Natural killer cell (primary cell): ENCODE measurements around the gene FGD4. TPM values are rescaled to one million over a fixed set of nuclear protein-coding genes. Genes with fewer than 3 reads are reported as not detected.

ENCODE experiments used
- ATAC-seq, 3 donors: fragments of 150-1000 bp in 2 of 3; fragments of 200-7000 bp in 1 of 3; cut with Tn5 transposase; 1 replicate in 1 of 3; 2 replicates in 2 of 3; pipeline ENCODE4 v1.10.0; 2021; ENCODE audit warnings: mild to moderate bottlenecking in 2 of 3, moderate library complexity in 2 of 3
- DNase-seq, 2 donors: peaks; one replicate each; pipeline versions ENCODE4 v3.0.0 to v3.0.0-alpha.2; 2013 to 2021; ENCODE audit warnings: mixed read lengths in 1 of 2
- H3K27ac ChIP-seq: one replicate; pipeline ENCODE4 v1.5.1; 2013; ENCODE audit warnings: mild to moderate bottlenecking, low read length
- H3K27me3 ChIP-seq: one replicate; pipeline ENCODE4 v1.6.1; 2013; ENCODE audit warnings: low read length; ENCODE audit not compliant: control insufficient read depth, insufficient read depth
- H3K36me3 ChIP-seq: one replicate; pipeline ENCODE4 v1.6.1; 2013; ENCODE audit warnings: low read length; ENCODE audit not compliant: control insufficient read depth, insufficient read depth
- H3K4me1 ChIP-seq: one replicate; pipeline ENCODE4 v1.6.1; 2013; ENCODE audit warnings: low read length; ENCODE audit not compliant: control insufficient read depth, insufficient read depth
- H3K4me3 ChIP-seq: one replicate; pipeline ENCODE4 v1.5.1; 2013; ENCODE audit warnings: low read length
- H3K9me3 ChIP-seq: one replicate; pipeline ENCODE4 v1.6.1; 2013; ENCODE audit warnings: low read length; ENCODE audit not compliant: control insufficient read depth, insufficient read depth
- H3K27ac Mint-ChIP-seq, 2 donors: one replicate each; pipeline ENCODE4 v1.8.0; 2022; ENCODE audit warnings: mild to moderate bottlenecking in 2 of 2, mixed read lengths in 2 of 2, moderate library complexity in 1 of 2
- H3K27me3 Mint-ChIP-seq, 2 donors: one replicate each; pipeline ENCODE4 v1.8.0; 2022; ENCODE audit warnings: low read depth in 2 of 2, mixed read lengths in 2 of 2
- H3K36me3 Mint-ChIP-seq: one replicate; pipeline ENCODE4 v1.8.0; 2022; ENCODE audit warnings: mixed read lengths
- H3K4me1 Mint-ChIP-seq, 2 donors: one replicate each; pipeline ENCODE4 v1.8.0; 2022; ENCODE audit warnings: mixed read lengths in 2 of 2
- H3K4me3 Mint-ChIP-seq: one replicate; pipeline ENCODE4 v1.8.0; 2022; ENCODE audit warnings: mild to moderate bottlenecking, moderate library complexity, mixed read lengths
- H3K9me3 Mint-ChIP-seq, 2 donors: one replicate each; pipeline ENCODE4 v1.8.0; 2022; ENCODE audit warnings: mixed read lengths in 2 of 2
- WGBS: methylation state at CpG from one replicate; pipeline ENCODE4 v1.1.7; 2013; ENCODE audit warnings: missing lambda C conversion rate; ENCODE audit not compliant: insufficient coverage; 5-methylcytosine and 5-hydroxymethylcytosine counted together
- intact Hi-C: fragments of 100-400 bp; cut with micrococcal nuclease; formaldehyde crosslinking; loops from one replicate; pipeline ENCODE4 v1.14.2; 2022
- total RNA-seq, 4 donors: library from RNA; stranded (reverse); fragments of 120-200 nt in 1 of 4; gene quantifications; one replicate each; pipeline versions ENCODE4 v1.2.3 to v1.2.4, GENCODE V29; 2013 to 2022
- TF ChIP-seq, protein P1 (sequence below): fragments of 200-600 bp; IDR thresholded peaks from one replicate; pipeline ENCODE4 v1.8.0; 2022; ENCODE audit warnings: antibody characterized with exemption

FGD4 gene
- total RNA-seq, 3 donors from 2014 or later (not counting 1 experiment from before 2014, with no cell fraction given), result 0.68 to 3.5 (median 2.1) TPM

DNA sequence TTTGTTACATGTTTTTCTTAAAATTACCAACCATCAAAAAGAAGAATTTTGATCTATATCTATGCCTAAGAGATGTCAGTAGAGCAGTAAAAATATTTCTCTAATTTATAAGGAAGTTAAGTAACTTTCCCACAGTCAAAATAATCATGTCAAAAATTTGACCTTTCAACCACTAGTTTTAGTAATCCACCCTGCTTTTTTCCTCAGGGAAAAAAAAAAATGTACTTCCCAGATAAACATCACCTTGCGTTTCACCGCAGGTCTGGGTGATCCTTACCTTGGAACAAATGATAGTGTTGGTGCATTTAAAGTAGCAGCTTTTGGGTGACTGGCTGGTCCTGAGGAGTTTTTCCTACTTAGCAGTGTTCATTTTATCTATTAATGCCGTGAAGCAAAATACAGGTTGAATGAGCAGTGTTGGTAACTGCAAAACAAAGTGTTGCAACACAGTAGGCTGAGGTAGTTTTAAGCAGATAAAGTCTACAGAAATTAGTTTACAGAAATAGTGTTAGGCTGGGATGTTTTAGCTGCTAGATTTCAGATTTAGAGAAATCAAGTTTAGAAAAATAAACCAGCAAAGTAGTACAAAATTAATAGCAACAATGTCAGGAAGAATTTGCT lies 142.5 kb downstream of the FGD4 start:
- Mint-ChIP-seq H3K9me3 (no peaks in the 10 kb centered on the region), H3K27ac (no peak overlapping the region), H3K4me3 (no peak overlapping the region), H3K27me3 (no peaks in the 10 kb centered on the region), H3K4me1 (no peaks in the 10 kb centered on the region), H3K36me3 (no peaks in the 10 kb centered on the region)
- WGBS, result 96% methylated on average over 3 of the region's 3 CpGs
- Histone ChIP-seq H3K36me3 (no peaks in the 10 kb centered on the region), H3K27ac (no peak overlapping the region), H3K9me3 (no peaks in the 10 kb centered on the region), H3K4me1 (peaks cover 4% of the 10 kb centered on the region), H3K4me3 (no peak overlapping the region), H3K27me3 (no peaks in the 10 kb centered on the region)
- ATAC-seq (no peak), DNase-seq (no peak)
- intact Hi-C loops, result no loop called here
- TF ChIP-seq, protein P1, sequence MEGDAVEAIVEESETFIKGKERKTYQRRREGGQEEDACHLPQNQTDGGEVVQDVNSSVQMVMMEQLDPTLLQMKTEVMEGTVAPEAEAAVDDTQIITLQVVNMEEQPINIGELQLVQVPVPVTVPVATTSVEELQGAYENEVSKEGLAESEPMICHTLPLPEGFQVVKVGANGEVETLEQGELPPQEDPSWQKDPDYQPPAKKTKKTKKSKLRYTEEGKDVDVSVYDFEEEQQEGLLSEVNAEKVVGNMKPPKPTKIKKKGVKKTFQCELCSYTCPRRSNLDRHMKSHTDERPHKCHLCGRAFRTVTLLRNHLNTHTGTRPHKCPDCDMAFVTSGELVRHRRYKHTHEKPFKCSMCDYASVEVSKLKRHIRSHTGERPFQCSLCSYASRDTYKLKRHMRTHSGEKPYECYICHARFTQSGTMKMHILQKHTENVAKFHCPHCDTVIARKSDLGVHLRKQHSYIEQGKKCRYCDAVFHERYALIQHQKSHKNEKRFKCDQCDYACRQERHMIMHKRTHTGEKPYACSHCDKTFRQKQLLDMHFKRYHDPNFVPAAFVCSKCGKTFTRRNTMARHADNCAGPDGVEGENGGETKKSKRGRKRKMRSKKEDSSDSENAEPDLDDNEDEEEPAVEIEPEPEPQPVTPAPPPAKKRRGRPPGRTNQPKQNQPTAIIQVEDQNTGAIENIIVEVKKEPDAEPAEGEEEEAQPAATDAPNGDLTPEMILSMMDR, result no peak

DNA sequence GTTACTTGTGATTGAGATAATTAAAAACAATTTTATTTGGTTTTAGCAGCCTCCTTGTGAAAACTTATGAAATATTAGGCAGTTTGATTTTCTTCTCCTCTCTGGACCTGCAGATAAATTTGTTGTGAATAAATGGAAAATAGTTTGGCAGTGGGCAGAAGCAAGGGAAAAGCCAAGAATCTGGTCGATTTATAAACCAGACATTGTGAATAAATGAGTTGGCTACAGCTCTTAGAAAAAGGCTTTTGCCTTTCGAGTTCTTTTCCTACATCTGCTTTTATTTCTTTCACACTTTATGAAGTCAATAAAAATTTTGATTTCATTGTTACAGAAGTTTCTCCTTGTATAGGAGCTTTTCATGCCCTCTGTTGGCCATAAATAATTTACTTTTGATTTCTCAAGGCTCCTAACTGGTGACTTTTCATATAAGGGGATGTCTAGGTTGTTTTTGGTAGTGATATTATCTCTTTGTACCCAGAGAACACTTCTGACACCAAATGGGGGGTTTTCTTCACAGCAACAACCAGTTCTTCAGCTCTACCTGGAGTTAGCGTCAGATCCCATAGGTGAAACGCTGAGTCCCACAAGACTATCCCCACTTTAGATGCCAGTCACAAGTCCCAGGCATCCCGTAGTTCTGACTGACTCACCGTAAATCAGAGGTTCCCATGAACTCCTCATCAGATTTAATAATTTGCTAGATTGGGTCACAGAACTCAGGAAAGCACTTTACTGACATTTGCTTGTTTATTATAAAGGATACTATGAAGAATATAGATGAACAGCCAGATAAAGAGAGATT lies 143.3 kb downstream of the FGD4 start:
- no peaks in the 10 kb centered on the region for H3K9me3 ChIP-seq
- H3K27ac ChIP-seq, result no peak overlapping the region
- H3K36me3 Mint-ChIP-seq, result no peaks in the 10 kb centered on the region
- TF ChIP-seq, protein P1, result no peak
- peaks cover 4% of the 10 kb centered on the region for H3K4me1 ChIP-seq
- DNase-seq (no peak), ATAC-seq (no peak)
- no peak overlapping the region for H3K4me3 ChIP-seq
- WGBS, result 87% methylated on average over 6 of the region's 6 CpGs
- no peaks in the 10 kb centered on the region for H3K27me3 ChIP-seq
- H3K36me3 ChIP-seq, result no peaks in the 10 kb centered on the region
- no peaks in the 10 kb centered on the region for H3K4me1 Mint-ChIP-seq
- H3K9me3 Mint-ChIP-seq, result no peaks in the 10 kb centered on the region
- intact Hi-C loops, result no loop called here
- no peak overlapping the region for H3K4me3 Mint-ChIP-seq
- no peaks in the 10 kb centered on the region for H3K27me3 Mint-ChIP-seq
- no peak overlapping the region for H3K27ac Mint-ChIP-seq

DNA sequence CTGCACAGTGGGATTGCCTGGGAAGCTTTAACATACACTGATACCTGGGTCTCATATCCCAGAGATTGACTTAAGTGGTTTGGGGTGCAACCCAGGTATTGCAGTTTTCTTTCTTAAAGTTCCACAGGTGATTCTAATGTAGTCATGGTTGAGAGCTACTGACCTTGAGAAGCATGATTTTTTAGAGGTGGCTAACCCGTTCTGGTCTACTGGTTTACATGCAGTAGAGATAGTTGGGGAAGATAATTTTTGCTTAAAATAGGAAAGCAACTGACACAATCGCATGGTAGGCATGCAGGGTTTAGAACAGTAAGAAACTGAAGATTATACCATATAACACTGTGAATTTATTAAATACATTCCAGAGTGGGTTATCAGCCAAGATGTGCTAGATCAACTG lies 145.5 kb downstream of the FGD4 start:
- ATAC-seq (no peak), DNase-seq (no peak)
- H3K36me3 ChIP-seq, result no peaks in the 10 kb centered on the region
- Mint-ChIP-seq H3K4me1 (no peaks in the 10 kb centered on the region), H3K27me3 (no peaks in the 10 kb centered on the region), H3K27ac (no peak overlapping the region), H3K36me3 (no peaks in the 10 kb centered on the region), H3K9me3 (no peaks in the 10 kb centered on the region), H3K4me3 (no peak overlapping the region)
- intact Hi-C loops, result no loop called here
- H3K4me3 ChIP-seq, result no peak overlapping the region
- H3K27ac ChIP-seq, result no peak overlapping the region
- H3K27me3 ChIP-seq, result no peaks in the 10 kb centered on the region
- H3K4me1 ChIP-seq, result peaks cover 4% of the 10 kb centered on the region
- TF ChIP-seq, protein P1, result no peak
- H3K9me3 ChIP-seq, result no peaks in the 10 kb centered on the region
- WGBS, result 44% methylated on average over 1 of the region's 2 CpGs
